Measurements from ENCODE around the gene RNF213.

RNF213 gene

GRCh38 chr17:80260069-80260535 lies 550 bp upstream of the RNF213 start:
- ChIA-PET POLR2A (ENCODE audit: low non-redundant PET) (no interaction called here), CTCF (no interaction called here)
- TF ChIP-seq, protein P1, sequence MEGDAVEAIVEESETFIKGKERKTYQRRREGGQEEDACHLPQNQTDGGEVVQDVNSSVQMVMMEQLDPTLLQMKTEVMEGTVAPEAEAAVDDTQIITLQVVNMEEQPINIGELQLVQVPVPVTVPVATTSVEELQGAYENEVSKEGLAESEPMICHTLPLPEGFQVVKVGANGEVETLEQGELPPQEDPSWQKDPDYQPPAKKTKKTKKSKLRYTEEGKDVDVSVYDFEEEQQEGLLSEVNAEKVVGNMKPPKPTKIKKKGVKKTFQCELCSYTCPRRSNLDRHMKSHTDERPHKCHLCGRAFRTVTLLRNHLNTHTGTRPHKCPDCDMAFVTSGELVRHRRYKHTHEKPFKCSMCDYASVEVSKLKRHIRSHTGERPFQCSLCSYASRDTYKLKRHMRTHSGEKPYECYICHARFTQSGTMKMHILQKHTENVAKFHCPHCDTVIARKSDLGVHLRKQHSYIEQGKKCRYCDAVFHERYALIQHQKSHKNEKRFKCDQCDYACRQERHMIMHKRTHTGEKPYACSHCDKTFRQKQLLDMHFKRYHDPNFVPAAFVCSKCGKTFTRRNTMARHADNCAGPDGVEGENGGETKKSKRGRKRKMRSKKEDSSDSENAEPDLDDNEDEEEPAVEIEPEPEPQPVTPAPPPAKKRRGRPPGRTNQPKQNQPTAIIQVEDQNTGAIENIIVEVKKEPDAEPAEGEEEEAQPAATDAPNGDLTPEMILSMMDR (conservative IDR thresholded peaks at IDR 0.05; ENCODE audit: low read depth), result no peak
- peak overlapping the region; percentile 98 for H3K27ac ChIP-seq
- peak; percentile 79 for DNase-seq (ENCODE audit: low spot score)

DNA sequence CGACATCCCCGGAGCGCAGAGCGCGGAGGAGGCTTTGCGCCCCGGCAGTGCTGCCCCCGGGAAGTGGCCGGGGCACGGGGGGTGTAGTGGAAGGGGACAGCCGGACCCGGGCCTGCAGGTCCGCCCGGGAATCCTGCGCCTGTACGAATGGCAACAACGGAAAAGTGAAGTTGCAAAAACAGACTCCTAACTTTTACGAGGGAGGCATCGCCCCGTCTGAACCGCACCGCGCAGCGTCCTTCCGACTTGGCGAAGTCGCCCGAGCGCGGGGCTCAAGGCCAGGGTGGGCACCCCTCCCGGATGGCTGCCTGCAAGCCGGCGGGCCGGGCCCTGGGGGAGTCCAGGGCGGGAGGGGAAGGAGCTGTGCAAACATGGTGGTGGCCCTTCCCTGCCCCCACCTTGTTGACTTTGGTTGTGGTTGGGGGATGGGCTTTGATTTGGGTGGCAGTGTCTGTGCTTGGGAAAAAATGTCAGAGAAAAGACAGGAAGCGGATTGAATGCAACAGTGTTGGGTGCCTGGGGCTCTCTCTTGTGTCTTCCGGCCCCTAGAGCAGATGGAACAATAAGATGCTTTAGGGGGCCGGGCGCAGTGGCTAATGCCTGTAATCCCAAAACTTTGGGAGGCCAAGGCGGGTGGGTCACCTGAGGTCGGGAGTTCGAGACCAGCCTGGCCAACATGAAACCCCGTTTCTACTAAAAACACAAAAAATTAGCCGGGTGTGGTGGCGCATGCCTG lies 675 bp downstream of the RNF213 start:
- TF ChIP-seq, protein P1 (conservative IDR thresholded peaks at IDR 0.05; ENCODE audit: low read depth), result no peak
- peak; percentile 36 for DNase-seq (ENCODE audit: low spot score)
- POLR2A ChIA-PET (ENCODE audit: low non-redundant PET), result no interaction called here

GRCh38 chr17:80261895-80262279 lies 1.2 kb downstream of the RNF213 start:
- CTCF ChIA-PET, result no interaction called here
- POLR2A ChIA-PET (ENCODE audit: low non-redundant PET), result no interaction called here
- DNase-seq (ENCODE audit: low spot score), result no peak
- TF ChIP-seq, protein P1 (conservative IDR thresholded peaks at IDR 0.05; ENCODE audit: low read depth), result no peak
- H3K27ac ChIP-seq, result peak overlapping the region; percentile 98

More for the DNA sequence above, 675 bp downstream of the RNF213 start:
- CTCF ChIA-PET, result no interaction called here
- H3K27ac ChIP-seq, result peak overlapping the region; percentile 98

DNA sequence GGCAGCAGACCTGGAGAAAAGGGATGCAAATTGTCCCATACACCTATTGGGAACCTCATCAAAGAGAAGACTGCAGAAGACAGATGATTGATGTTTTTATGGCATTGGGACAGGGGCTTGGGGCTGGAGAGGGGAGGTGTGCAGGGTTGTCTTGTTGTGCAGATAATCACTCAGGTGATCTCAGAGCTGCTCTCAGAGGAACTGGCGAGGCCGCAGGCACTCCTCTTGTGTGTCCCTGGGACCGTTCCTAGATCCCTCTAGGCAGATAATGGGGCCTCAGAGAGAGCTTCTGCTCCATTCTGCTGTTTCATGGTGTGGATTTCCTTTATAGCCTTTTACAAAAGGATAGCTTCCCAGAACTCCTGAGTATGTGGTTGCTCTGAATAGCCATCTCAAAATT lies 1.6 kb downstream of the RNF213 start:
- POLR2A ChIA-PET (ENCODE audit: low non-redundant PET), result no interaction called here
- TF ChIP-seq, protein P1 (conservative IDR thresholded peaks at IDR 0.05; ENCODE audit: low read depth), result no peak
- CTCF ChIA-PET, result no interaction called here
- DNase-seq (ENCODE audit: low spot score), result no peak
- H3K27ac ChIP-seq, result peak overlapping the region; percentile 98

DNA sequence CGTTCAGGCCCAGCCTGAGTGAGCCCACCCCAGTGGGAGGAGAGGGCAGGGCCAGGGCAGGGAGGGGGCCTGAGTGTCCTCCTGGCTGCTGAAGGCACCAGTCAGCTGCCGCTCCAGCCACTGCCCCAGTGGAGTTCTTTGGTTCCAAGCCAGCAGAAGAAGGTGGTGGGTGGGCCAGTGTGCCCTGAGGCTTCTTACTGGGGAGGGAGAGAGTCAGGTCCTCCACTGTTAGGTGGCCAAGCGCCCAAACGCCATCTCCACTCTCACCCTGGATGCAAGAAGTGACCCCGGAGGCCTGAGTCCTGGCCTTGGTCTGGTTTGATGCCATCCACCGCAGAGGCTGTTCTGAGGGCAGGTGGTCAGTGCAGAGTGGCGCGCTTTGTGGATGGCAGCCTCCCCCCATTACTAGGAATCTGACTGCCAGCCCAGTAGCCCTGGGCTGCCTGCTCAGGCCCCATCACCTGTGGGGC lies 2.2 kb downstream of the RNF213 start:
- TF ChIP-seq, protein P1 (conservative IDR thresholded peaks at IDR 0.05; ENCODE audit: low read depth), result no peak
- no peak for DNase-seq (ENCODE audit: low spot score)

GRCh38 chr17:80263253-80264204 lies 2.9 kb downstream of the RNF213 start:
- POLR2A ChIA-PET (ENCODE audit: low non-redundant PET), result no interaction called here
- H3K27ac ChIP-seq, result peak overlapping the region; percentile 98
- CTCF ChIA-PET, result no interaction called here
- peak; percentile 42 for DNase-seq (ENCODE audit: low spot score)
- TF ChIP-seq, protein P1 (conservative IDR thresholded peaks at IDR 0.05; ENCODE audit: low read depth), result no peak

More for the DNA sequence above, 2.2 kb downstream of the RNF213 start:
- H3K27ac ChIP-seq, result peak overlapping the region; percentile 98
- ChIA-PET POLR2A (ENCODE audit: low non-redundant PET) (no interaction called here), CTCF (no interaction called here)
